Activated CD8-positive, alpha-beta memory T cell treated with anti-CD3 and anti-CD28 coated beads for 48 hours (primary cell): ENCODE results near the gene CHIA.

Source experiments
- DNase-seq, 3 experiments: peaks; one replicate each; pipeline ENCODE4 v3.0.0-alpha.2; 2020; ENCODE audit warnings: low read depth in 2 of 3, low spot score in 2 of 3

The CHIA gene

DNA sequence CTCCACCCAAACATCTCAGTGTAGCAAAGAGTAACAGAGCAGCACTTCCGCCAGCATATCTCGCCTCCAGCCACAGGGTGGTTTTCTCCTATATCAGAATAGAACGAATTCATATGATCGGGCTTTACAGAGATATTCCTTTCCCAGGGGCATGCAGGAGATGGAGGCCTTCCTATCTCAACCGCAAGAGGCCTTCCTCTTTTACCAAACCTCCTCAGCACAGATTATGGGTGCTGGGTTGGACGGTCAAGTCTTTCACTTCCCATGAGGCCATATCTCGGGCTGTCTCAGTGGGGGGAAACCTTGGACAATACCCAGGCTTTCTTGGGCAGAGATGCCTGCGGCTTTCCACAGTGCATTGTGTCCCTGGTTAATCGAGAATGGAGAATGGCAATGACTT is 71.1 kb downstream of the CHIA start:
- no peak for DNase-seq

- no peak for DNase-seq
These were observed 74.0 kb downstream of the CHIA start for GRCh38 chr1:111364690-111365089.

- DNase-seq: no peak
These were observed 75.6 kb downstream of the CHIA start for GRCh38 chr1:111366256-111366655.

- DNase-seq: no peak
These were observed 78.5 kb downstream of the CHIA start for GRCh38 chr1:111369177-111369576.

DNA sequence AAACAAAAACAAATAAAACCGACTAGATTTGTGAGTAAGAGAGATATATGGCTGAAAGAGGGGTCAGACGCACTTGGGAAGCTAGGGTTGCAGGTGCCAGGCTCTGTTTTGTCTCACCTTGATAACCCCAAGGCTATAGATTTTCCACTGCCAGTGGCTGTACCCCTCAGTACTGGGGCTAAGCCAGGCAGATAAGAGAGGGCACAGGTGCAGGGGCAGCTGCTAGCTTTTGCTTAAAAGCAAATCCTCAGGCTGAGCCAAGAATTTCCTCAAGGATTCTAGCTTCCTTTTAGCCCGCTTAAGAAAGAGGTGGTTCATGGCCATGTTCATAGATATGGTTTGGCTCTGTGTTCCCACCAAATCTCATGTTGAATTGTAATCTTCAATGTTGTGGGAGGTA is 79.0 kb downstream of the CHIA start:
- DNase-seq: no peak
